GM12878 (cell line): ENCODE data around the gene BRD2. TPM values are rescaled to one million over a fixed set of nuclear protein-coding genes. Genes with fewer than 3 reads are reported as not detected.

Experiments
- ATF2 ChIP-seq: IDR thresholded peaks from 2 replicates; pipeline ENCODE4 v1.6.1; 2012; ENCODE audit warnings: low read length, inconsistent platforms
- BRCA1 ChIP-seq: IDR thresholded peaks from 2 replicates; pipeline ENCODE4 v1.6.1; 2011; ENCODE audit warnings: low read depth, low read length, improper control_type of control experiment
- ESRRA ChIP-seq: IDR thresholded peaks from 2 replicates; pipeline ENCODE4 v1.6.1; 2012; ENCODE audit warnings: mild to moderate bottlenecking, low read length, improper control_type of control experiment
- FOS ChIP-seq: IDR thresholded peaks from 3 replicates; pipeline ENCODE4 v1.6.1; 2011; ENCODE audit warnings: borderline replicate concordance; ENCODE audit not compliant: insufficient read length; ENCODE audit errors: extremely low read depth
- HDAC2 ChIP-seq: fragments of 200-600 bp; sonication (generic); IDR thresholded peaks from 2 replicates; pipeline ENCODE4 v1.6.1; 2017
- HDAC6 ChIP-seq: fragments of 200-600 bp; sonication (generic); IDR thresholded peaks from one replicate; pipeline ENCODE4 v1.8.0; 2017; ENCODE audit warnings: antibody characterized with exemption; ENCODE audit not compliant: unreplicated experiment
- KAT2A ChIP-seq: conservative IDR thresholded peaks from 2 replicates; pipeline ENCODE4 v1.6.1; 2011; ENCODE audit warnings: low read depth, low read length; ENCODE audit not compliant: control insufficient read depth
- POLR2AphosphoS5 ChIP-seq: IDR thresholded peaks from 2 replicates; pipeline ENCODE4 v1.6.1; 2011; ENCODE audit warnings: mild to moderate bottlenecking, low read length, inconsistent platforms
- RCOR1 ChIP-seq: conservative IDR thresholded peaks from 2 replicates; pipeline ENCODE4 v1.6.1; 2012; ENCODE audit warnings: low read depth, low read length, improper control_type of control experiment
- RUNX3 ChIP-seq: IDR thresholded peaks from 2 replicates; pipeline ENCODE4 v1.6.1; 2012; ENCODE audit warnings: low read length, inconsistent platforms
- SPI1 ChIP-seq: IDR thresholded peaks from 2 replicates; pipeline ENCODE4 v1.6.1; 2011; ENCODE audit warnings: low read depth, mild to moderate bottlenecking, low read length, moderate library complexity, borderline replicate concordance; ENCODE audit not compliant: insufficient read depth
- STAT3 ChIP-seq: IDR thresholded peaks from 2 replicates; pipeline ENCODE4 v1.6.1; 2011; ENCODE audit warnings: low read depth, low read length, improper control_type of control experiment
- ZNF24 ChIP-seq: fragments of 450-650 bp; IDR thresholded peaks from 2 replicates; pipeline ENCODE4 v1.6.1; 2017; ENCODE audit warnings: antibody characterized with exemption, mild to moderate bottlenecking
- polyA plus RNA-seq, 11 experiments: library from polyadenylated mRNA; depleted of rRNA in 4 of 11; unstranded in 6 of 11; stranded (reverse) in 5 of 11; fragments of >200 nt; fragmentation: Nextera tagmentation in 4 of 11; fragmentation: Illumina TruSeq in 1 of 11; extraction: Ambion mirVana in 4 of 11; extraction: Trizol in 1 of 11; gene quantifications; 1 replicate in 1 of 11; 2 replicates in 10 of 11; pipeline versions ENCODE4 v1.2.1 to v1.2.3, GENCODE V29; 2011 to 2016; ENCODE audit warnings: inconsistent platforms in 2 of 11, missing spikeins in 2 of 11, low read depth in 1 of 11
- total RNA-seq, 4 experiments: library from RNA; depleted of rRNA in 3 of 4; stranded (reverse); fragments of >200 nt in 3 of 4; fragmentation: Illumina TruSeq in 1 of 4; extraction: Trizol in 1 of 4; gene quantifications; 2 replicates each; pipeline versions ENCODE4 v1.2.1 to v1.2.3, GENCODE V29; 2013 to 2021
- TF ChIP-seq, protein P1 (sequence below): fragments of 450-650 bp; IDR thresholded peaks from 2 replicates; pipeline ENCODE4 v1.6.1; 2017; ENCODE audit warnings: mild to moderate bottlenecking
- TF ChIP-seq, protein P2 (sequence below): IDR thresholded peaks from 2 replicates; pipeline ENCODE4 v1.6.1; 2012; ENCODE audit warnings: low read depth, low read length, improper control_type of control experiment
- TF ChIP-seq, protein P3 (sequence below): fragments of 450-650 bp; IDR thresholded peaks from 2 replicates; pipeline ENCODE4 v1.6.1; 2017; ENCODE audit warnings: mild to moderate bottlenecking, moderate library complexity
- TF ChIP-seq, protein P4 (sequence below): fragments of 450-650 bp; IDR thresholded peaks from 2 replicates; pipeline ENCODE4 v1.6.1; 2017; ENCODE audit warnings: low read depth, mild to moderate bottlenecking, moderate library complexity

BRD2 gene
- total and polyA plus RNA-seq, 10 of the 15 experiments (the other 5 are each of a cell fraction or from before 2014, with no cell fraction given): 32.2 to 239 (median 139) TPM

- TF ChIP-seq FOS (no peak), RUNX3 (peak; percentile 16; the same call in 1 of the 2 replicates), ZNF24 (no peak), KAT2A (no peak), ATF2 (no peak), ESRRA (no peak), BRCA1 (no peak), POLR2AphosphoS5 (no peak), STAT3 (no peak), RCOR1 (no peak), SPI1 (no peak), HDAC6 (no peak), HDAC2 (no peak)
- TF ChIP-seq, protein P1, sequence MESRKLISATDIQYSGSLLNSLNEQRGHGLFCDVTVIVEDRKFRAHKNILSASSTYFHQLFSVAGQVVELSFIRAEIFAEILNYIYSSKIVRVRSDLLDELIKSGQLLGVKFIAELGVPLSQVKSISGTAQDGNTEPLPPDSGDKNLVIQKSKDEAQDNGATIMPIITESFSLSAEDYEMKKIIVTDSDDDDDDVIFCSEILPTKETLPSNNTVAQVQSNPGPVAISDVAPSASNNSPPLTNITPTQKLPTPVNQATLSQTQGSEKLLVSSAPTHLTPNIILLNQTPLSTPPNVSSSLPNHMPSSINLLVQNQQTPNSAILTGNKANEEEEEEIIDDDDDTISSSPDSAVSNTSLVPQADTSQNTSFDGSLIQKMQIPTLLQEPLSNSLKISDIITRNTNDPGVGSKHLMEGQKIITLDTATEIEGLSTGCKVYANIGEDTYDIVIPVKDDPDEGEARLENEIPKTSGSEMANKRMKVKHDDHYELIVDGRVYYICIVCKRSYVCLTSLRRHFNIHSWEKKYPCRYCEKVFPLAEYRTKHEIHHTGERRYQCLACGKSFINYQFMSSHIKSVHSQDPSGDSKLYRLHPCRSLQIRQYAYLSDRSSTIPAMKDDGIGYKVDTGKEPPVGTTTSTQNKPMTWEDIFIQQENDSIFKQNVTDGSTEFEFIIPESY: no peak
- TF ChIP-seq, protein P2, sequence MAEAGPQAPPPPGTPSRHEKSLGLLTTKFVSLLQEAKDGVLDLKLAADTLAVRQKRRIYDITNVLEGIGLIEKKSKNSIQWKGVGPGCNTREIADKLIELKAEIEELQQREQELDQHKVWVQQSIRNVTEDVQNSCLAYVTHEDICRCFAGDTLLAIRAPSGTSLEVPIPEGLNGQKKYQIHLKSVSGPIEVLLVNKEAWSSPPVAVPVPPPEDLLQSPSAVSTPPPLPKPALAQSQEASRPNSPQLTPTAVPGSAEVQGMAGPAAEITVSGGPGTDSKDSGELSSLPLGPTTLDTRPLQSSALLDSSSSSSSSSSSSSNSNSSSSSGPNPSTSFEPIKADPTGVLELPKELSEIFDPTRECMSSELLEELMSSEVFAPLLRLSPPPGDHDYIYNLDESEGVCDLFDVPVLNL: no peak
- TF ChIP-seq, protein P3, sequence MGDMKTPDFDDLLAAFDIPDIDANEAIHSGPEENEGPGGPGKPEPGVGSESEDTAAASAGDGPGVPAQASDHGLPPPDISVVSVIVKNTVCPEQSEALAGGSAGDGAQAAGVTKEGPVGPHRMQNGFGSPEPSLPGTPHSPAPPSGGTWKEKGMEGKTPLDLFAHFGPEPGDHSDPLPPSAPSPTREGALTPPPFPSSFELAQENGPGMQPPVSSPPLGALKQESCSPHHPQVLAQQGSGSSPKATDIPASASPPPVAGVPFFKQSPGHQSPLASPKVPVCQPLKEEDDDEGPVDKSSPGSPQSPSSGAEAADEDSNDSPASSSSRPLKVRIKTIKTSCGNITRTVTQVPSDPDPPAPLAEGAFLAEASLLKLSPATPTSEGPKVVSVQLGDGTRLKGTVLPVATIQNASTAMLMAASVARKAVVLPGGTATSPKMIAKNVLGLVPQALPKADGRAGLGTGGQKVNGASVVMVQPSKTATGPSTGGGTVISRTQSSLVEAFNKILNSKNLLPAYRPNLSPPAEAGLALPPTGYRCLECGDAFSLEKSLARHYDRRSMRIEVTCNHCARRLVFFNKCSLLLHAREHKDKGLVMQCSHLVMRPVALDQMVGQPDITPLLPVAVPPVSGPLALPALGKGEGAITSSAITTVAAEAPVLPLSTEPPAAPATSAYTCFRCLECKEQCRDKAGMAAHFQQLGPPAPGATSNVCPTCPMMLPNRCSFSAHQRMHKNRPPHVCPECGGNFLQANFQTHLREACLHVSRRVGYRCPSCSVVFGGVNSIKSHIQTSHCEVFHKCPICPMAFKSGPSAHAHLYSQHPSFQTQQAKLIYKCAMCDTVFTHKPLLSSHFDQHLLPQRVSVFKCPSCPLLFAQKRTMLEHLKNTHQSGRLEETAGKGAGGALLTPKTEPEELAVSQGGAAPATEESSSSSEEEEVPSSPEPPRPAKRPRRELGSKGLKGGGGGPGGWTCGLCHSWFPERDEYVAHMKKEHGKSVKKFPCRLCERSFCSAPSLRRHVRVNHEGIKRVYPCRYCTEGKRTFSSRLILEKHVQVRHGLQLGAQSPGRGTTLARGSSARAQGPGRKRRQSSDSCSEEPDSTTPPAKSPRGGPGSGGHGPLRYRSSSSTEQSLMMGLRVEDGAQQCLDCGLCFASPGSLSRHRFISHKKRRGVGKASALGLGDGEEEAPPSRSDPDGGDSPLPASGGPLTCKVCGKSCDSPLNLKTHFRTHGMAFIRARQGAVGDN: no peak
- TF ChIP-seq, protein P4, sequence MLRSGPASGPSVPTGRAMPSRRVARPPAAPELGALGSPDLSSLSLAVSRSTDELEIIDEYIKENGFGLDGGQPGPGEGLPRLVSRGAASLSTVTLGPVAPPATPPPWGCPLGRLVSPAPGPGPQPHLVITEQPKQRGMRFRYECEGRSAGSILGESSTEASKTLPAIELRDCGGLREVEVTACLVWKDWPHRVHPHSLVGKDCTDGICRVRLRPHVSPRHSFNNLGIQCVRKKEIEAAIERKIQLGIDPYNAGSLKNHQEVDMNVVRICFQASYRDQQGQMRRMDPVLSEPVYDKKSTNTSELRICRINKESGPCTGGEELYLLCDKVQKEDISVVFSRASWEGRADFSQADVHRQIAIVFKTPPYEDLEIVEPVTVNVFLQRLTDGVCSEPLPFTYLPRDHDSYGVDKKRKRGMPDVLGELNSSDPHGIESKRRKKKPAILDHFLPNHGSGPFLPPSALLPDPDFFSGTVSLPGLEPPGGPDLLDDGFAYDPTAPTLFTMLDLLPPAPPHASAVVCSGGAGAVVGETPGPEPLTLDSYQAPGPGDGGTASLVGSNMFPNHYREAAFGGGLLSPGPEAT: no peak
These were observed 16.4 kb downstream of the BRD2 start (continued) for GRCh38 chr6:32984622-32985389.
